ENCODE data around the gene GLCCI1.

GLCCI1 gene

DNA sequence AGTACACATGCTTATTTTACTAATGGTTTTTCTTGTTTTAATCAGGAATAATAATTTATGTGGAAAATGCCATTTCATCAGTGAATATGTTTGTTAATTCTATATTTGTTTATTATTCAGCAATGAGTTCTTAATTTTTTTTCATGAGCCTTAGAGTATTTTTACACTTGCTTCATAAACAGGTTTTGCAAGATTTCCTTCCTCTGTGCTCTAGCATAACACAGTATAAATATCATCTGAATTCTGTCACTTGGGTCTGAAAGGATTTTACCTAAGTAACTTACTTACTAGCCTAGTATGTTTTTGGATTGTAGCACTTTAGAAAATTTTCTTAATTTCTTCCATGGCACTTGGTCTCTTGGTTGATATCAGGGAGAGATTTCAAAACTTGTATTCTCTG, 45.8 kb downstream of the GLCCI1 start:
- no peak overlapping the region for H3K4me2 ChIP-seq (ENCODE audit: low read length, poor library complexity, severe bottlenecking)
- H4K91ac ChIP-seq (ENCODE audit: low read length): no peak overlapping the region
- no peak overlapping the region for H3K27ac ChIP-seq (ENCODE audit: low read length, poor library complexity, severe bottlenecking)
- no peak for DNase-seq
- H2AFZ ChIP-seq (ENCODE audit: low read depth, low read length): no peak overlapping the region
- H3K9me3 ChIP-seq (ENCODE audit: control insufficient read depth, low read length): no peaks in the 10 kb centered on the region
- no peak overlapping the region for H3K4ac ChIP-seq (ENCODE audit: low read depth in 1 of 2, low read length in 2 of 2)
- no peaks in the 10 kb centered on the region for H3K4me1 ChIP-seq (ENCODE audit: control insufficient read depth, insufficient read depth, low read depth, low read length)
- no peak overlapping the region for H2BK120ac ChIP-seq (ENCODE audit: low read depth, low read length)
- no peak overlapping the region for H2BK12ac ChIP-seq (ENCODE audit: low read length in 2 of 2)
- no peak overlapping the region for H4K8ac ChIP-seq (ENCODE audit: low read length)
- H3K4me3 ChIP-seq (ENCODE audit: insufficient read depth in 1 of 2, low read depth in 1 of 2, low read length in 2 of 2): no peak overlapping the region
- no peak overlapping the region for H3K23ac ChIP-seq (ENCODE audit: low read length in 2 of 2)
- H3K14ac ChIP-seq (ENCODE audit: low read length in 2 of 2): no peak overlapping the region
- no peak overlapping the region for H2AK5ac ChIP-seq (ENCODE audit: low read length, severe bottlenecking)
- H2BK5ac ChIP-seq (ENCODE audit: low read depth, low read length, poor library complexity, severe bottlenecking): no peak overlapping the region
- H2BK15ac ChIP-seq (ENCODE audit: low read depth, poor library complexity, severe bottlenecking): no peak overlapping the region
- H3K9ac ChIP-seq (ENCODE audit: low read length): no peak overlapping the region
- H3K27me3 ChIP-seq (ENCODE audit: control insufficient read depth in 1 of 2, insufficient read depth in 1 of 2, low read length in 2 of 2): no peaks in the 10 kb centered on the region
- no peaks in the 10 kb centered on the region for H3K36me3 ChIP-seq (ENCODE audit: control insufficient read depth in 1 of 2, insufficient read depth in 2 of 2, low read depth in 1 of 2, low read length in 2 of 2)
- H3K79me1 ChIP-seq (replicated peaks; ENCODE audit: low read length, poor library complexity, severe bottlenecking): peaks cover 6% of the 10 kb centered on the region
- no peak overlapping the region for H3K18ac ChIP-seq (ENCODE audit: low read depth in 1 of 2, low read length in 2 of 2)

DNA sequence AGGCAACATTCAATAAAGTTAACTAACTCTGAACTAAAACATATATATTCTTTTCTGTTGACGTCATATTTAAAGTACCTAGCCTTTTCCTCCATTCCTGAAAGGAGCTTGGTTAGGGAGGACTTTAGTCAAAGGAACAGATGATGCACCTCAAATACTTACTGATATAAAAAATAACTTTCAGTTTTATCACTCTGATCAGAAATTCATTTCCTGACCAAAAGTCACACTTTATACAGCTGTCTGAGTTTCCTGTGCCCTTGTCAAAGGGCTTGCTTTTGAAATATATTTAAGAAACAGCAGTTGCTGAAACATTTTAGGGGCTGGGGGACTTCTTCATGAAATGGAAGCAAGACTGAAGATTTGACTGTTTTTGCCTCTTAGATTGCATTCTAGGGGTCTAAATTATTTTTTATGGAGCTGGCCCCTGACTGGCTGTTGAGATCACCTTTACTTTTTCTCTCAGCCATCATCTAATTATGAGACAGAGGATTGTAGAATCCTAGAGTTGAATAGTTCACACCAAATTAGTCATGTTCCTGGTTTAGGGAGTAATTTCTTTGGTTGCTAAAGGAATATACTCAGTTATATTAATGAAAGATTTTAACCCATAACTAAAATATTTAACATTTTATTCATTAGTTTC, 46.6 kb downstream of the GLCCI1 start:
- no peak overlapping the region for H2BK5ac ChIP-seq (ENCODE audit: low read depth, low read length, poor library complexity, severe bottlenecking)
- no peak overlapping the region for H3K9ac ChIP-seq (ENCODE audit: low read length)
- H2BK120ac ChIP-seq (ENCODE audit: low read depth, low read length): no peak overlapping the region
- H3K23ac ChIP-seq (ENCODE audit: low read length in 2 of 2): no peak overlapping the region
- H3K4me2 ChIP-seq (ENCODE audit: low read length, poor library complexity, severe bottlenecking): no peak overlapping the region
- H3K36me3 ChIP-seq (ENCODE audit: control insufficient read depth in 1 of 2, insufficient read depth in 2 of 2, low read depth in 1 of 2, low read length in 2 of 2): no peaks in the 10 kb centered on the region
- no peak overlapping the region for H3K4ac ChIP-seq (ENCODE audit: low read depth in 1 of 2, low read length in 2 of 2)
- H3K4me3 ChIP-seq (ENCODE audit: insufficient read depth in 1 of 2, low read depth in 1 of 2, low read length in 2 of 2): no peak overlapping the region
- no peaks in the 10 kb centered on the region for H3K9me3 ChIP-seq (ENCODE audit: control insufficient read depth, low read length)
- no peaks in the 10 kb centered on the region for H3K27me3 ChIP-seq (ENCODE audit: control insufficient read depth in 1 of 2, insufficient read depth in 1 of 2, low read length in 2 of 2)
- peaks cover 9% of the 10 kb centered on the region for H3K79me1 ChIP-seq (replicated peaks; ENCODE audit: low read length, poor library complexity, severe bottlenecking)
- H2BK15ac ChIP-seq (ENCODE audit: low read depth, poor library complexity, severe bottlenecking): no peak overlapping the region
- H4K91ac ChIP-seq (ENCODE audit: low read length): no peak overlapping the region
- no peak overlapping the region for H2AFZ ChIP-seq (ENCODE audit: low read depth, low read length)
- no peak overlapping the region for H3K18ac ChIP-seq (ENCODE audit: low read depth in 1 of 2, low read length in 2 of 2)
- DNase-seq: no peak
- H3K4me1 ChIP-seq (ENCODE audit: control insufficient read depth, insufficient read depth, low read depth, low read length): no peaks in the 10 kb centered on the region
- no peak overlapping the region for H4K8ac ChIP-seq (ENCODE audit: low read length)
- H3K14ac ChIP-seq (ENCODE audit: low read length in 2 of 2): no peak overlapping the region
- H2AK5ac ChIP-seq (ENCODE audit: low read length, severe bottlenecking): no peak overlapping the region
- H2BK12ac ChIP-seq (ENCODE audit: low read length in 2 of 2): no peak overlapping the region
- no peak overlapping the region for H3K27ac ChIP-seq (ENCODE audit: low read length, poor library complexity, severe bottlenecking)
- no CpG with 5 or more reads among the region's 1 CpG for WGBS

DNA sequence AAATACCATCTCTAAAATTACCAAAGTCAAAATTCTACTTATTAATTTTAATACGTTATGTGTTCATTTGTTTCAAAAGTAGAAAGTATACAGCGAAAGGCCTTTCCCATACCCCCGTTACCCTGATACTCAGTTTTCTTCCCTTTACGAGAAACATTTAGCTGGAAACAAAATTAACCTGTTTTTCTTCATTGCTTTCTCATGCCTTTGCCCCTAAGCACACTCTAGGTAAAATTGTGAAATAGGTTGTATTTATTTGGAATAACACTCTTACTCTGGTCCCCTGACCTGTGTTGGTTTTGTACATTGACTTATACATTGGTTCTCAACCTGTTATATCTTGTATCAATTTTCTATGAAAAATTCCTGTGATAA, 47.1 kb downstream of the GLCCI1 start:
- Histone ChIP-seq H4K91ac (ENCODE audit: low read length) (no peak overlapping the region), H3K27me3 (ENCODE audit: control insufficient read depth in 1 of 2, insufficient read depth in 1 of 2, low read length in 2 of 2) (no peaks in the 10 kb centered on the region), H3K23ac (ENCODE audit: low read length in 2 of 2) (no peak overlapping the region), H3K9ac (ENCODE audit: low read length) (no peak overlapping the region), H4K8ac (ENCODE audit: low read length) (no peak overlapping the region), H3K14ac (ENCODE audit: low read length in 2 of 2) (no peak overlapping the region), H3K9me3 (ENCODE audit: control insufficient read depth, low read length) (no peaks in the 10 kb centered on the region), H3K27ac (ENCODE audit: low read length, poor library complexity, severe bottlenecking) (no peak overlapping the region), H2BK15ac (ENCODE audit: low read depth, poor library complexity, severe bottlenecking) (no peak overlapping the region), H3K36me3 (ENCODE audit: control insufficient read depth in 1 of 2, insufficient read depth in 2 of 2, low read depth in 1 of 2, low read length in 2 of 2) (no peaks in the 10 kb centered on the region), H2AFZ (ENCODE audit: low read depth, low read length) (no peak overlapping the region), H3K18ac (ENCODE audit: low read depth in 1 of 2, low read length in 2 of 2) (no peak overlapping the region), H2BK5ac (ENCODE audit: low read depth, low read length, poor library complexity, severe bottlenecking) (no peak overlapping the region), H2BK120ac (ENCODE audit: low read depth, low read length) (no peak overlapping the region), H3K4me3 (ENCODE audit: insufficient read depth in 1 of 2, low read depth in 1 of 2, low read length in 2 of 2) (no peak overlapping the region), H3K4ac (ENCODE audit: low read depth in 1 of 2, low read length in 2 of 2) (no peak overlapping the region), H3K4me1 (ENCODE audit: control insufficient read depth, insufficient read depth, low read depth, low read length) (no peaks in the 10 kb centered on the region), H2BK12ac (ENCODE audit: low read length in 2 of 2) (no peak overlapping the region), H3K4me2 (ENCODE audit: low read length, poor library complexity, severe bottlenecking) (no peak overlapping the region), H3K79me1 (replicated peaks; ENCODE audit: low read length, poor library complexity, severe bottlenecking) (peaks cover 9% of the 10 kb centered on the region), H2AK5ac (ENCODE audit: low read length, severe bottlenecking) (no peak overlapping the region)
- 83% methylated on average over 3 of the region's 4 CpGs for WGBS
- DNase-seq: no peak

DNA sequence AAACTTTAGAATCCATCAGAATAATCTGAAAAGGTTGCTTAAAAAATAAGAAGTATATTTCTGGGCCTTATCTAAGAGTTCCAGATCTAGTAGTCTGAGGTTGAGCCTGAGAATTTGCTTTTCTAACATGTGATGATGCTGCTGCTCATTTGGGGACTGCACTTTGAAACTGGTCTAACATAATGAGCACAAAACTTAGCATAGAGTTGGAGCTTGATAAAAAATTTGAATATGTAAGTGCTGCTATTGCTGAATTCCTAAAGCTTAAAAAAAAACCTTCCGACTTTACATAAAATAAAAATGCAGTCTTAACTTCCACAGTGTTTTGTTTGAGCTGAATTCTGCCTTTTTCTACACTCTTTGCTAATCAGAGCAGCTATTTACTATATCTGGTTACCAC, 48.8 kb downstream of the GLCCI1 start:
- Histone ChIP-seq H3K4ac (ENCODE audit: low read depth in 1 of 2, low read length in 2 of 2) (no peak overlapping the region), H2BK15ac (ENCODE audit: low read depth, poor library complexity, severe bottlenecking) (no peak overlapping the region), H2BK120ac (ENCODE audit: low read depth, low read length) (no peak overlapping the region), H3K23ac (ENCODE audit: low read length in 2 of 2) (no peak overlapping the region), H3K4me3 (ENCODE audit: insufficient read depth in 1 of 2, low read depth in 1 of 2, low read length in 2 of 2) (no peak overlapping the region), H3K14ac (ENCODE audit: low read length in 2 of 2) (no peak overlapping the region), H2BK12ac (ENCODE audit: low read length in 2 of 2) (no peak overlapping the region), H3K4me1 (ENCODE audit: control insufficient read depth, insufficient read depth, low read depth, low read length) (no peaks in the 10 kb centered on the region), H3K27ac (ENCODE audit: low read length, poor library complexity, severe bottlenecking) (no peak overlapping the region), H3K79me1 (replicated peaks; ENCODE audit: low read length, poor library complexity, severe bottlenecking) (peaks cover 7% of the 10 kb centered on the region), H2BK5ac (ENCODE audit: low read depth, low read length, poor library complexity, severe bottlenecking) (no peak overlapping the region), H4K91ac (ENCODE audit: low read length) (no peak overlapping the region), H3K9ac (ENCODE audit: low read length) (no peak overlapping the region), H2AK5ac (ENCODE audit: low read length, severe bottlenecking) (no peak overlapping the region), H3K18ac (ENCODE audit: low read depth in 1 of 2, low read length in 2 of 2) (no peak overlapping the region), H3K36me3 (ENCODE audit: control insufficient read depth in 1 of 2, insufficient read depth in 2 of 2, low read depth in 1 of 2, low read length in 2 of 2) (no peaks in the 10 kb centered on the region), H3K9me3 (ENCODE audit: control insufficient read depth, low read length) (no peaks in the 10 kb centered on the region), H3K4me2 (ENCODE audit: low read length, poor library complexity, severe bottlenecking) (no peak overlapping the region), H2AFZ (ENCODE audit: low read depth, low read length) (no peak overlapping the region), H4K8ac (ENCODE audit: low read length) (no peak overlapping the region), H3K27me3 (ENCODE audit: control insufficient read depth in 1 of 2, insufficient read depth in 1 of 2, low read length in 2 of 2) (no peaks in the 10 kb centered on the region)
- 93% methylated on average over 1 of the region's 1 CpG for WGBS
- no peak for DNase-seq
